ENCODE data around the gene EXOC5. TPM values are rescaled to one million over a fixed set of nuclear protein-coding genes. Genes with fewer than 3 reads are reported as not detected.
A peak's percentile ranks its signal among the peaks of the same experiment; 100 is the strongest.
"Not testable (repeated sequence)": the region's sequence is repeated elsewhere in the genome, so short reads cannot be mapped to it uniquely, and the experiment has no call there.

The EXOC5 gene
- total RNA-seq, 6 experiments from 2014 or later, result 20.7 to 34.5 (median 24.6) TPM

- DNase-seq, result no peak
These were observed 6.6 kb downstream of the EXOC5 start for GRCh38 chr14:57262117-57262516.

GRCh38 chr14:57261604-57262003 lies 7.1 kb downstream of the EXOC5 start:
- TF ChIP-seq POLR2A (IDR thresholded peaks at IDR 0.05), result no peak
- no peak for TF ChIP-seq CTCF (IDR thresholded peaks at IDR 0.05)
- DNase-seq (peak; percentile 30 to 81 (median 69)), ATAC-seq (peak; percentile 93 to 99 (median 96))
- Histone ChIP-seq H3K36me3 (no peaks in the 10 kb centered on the region), H3K4me1 (peaks cover 0 to 16% (median 7%) of the 10 kb centered on the region in 4 donors), H3K27ac (no peak overlapping the region), H3K27me3 (no peaks in the 10 kb centered on the region), H3K4me3 (no peak overlapping the region), H3K9me3 (no peaks in the 10 kb centered on the region)
- intact Hi-C loops (cut with DNase I), result no loop called here

More at GRCh38 chr14:57262117-57262516, 6.6 kb downstream of the EXOC5 start:
- H3K27ac ChIP-seq, result no peak overlapping the region
- H3K9me3 ChIP-seq, result no peaks in the 10 kb centered on the region
- TF ChIP-seq POLR2A (IDR thresholded peaks at IDR 0.05), result no peak
- no peak for TF ChIP-seq CTCF (IDR thresholded peaks at IDR 0.05)
- ATAC-seq, result no peak
- intact Hi-C loops (cut with DNase I), result no loop called here
- no peaks in the 10 kb centered on the region for H3K36me3 ChIP-seq
- H3K4me1 ChIP-seq, result peaks cover 0 to 19% (median 9%) of the 10 kb centered on the region in 4 donors
- H3K27me3 ChIP-seq, result no peaks in the 10 kb centered on the region
- H3K4me3 ChIP-seq, result no peak overlapping the region

- 82% methylated on average over 1 of the region's 1 CpG for WGBS (ENCODE audit: insufficient coverage, low coverage, low lambda C conversion rate, missing lambda C conversion rate)
- peaks cover 0 to 16% (median 7%) of the 10 kb centered on the region in 4 donors for H3K4me1 ChIP-seq
- H3K27me3 ChIP-seq, result no peaks in the 10 kb centered on the region
- DNase-seq (no peak), ATAC-seq (no peak)
- no peak overlapping the region for H3K4me3 ChIP-seq
- H3K36me3 ChIP-seq, result no peaks in the 10 kb centered on the region
- H3K9me3 ChIP-seq, result no peaks in the 10 kb centered on the region
- intact Hi-C loops (cut with DNase I), result no loop called here
- TF ChIP-seq POLR2A (IDR thresholded peaks at IDR 0.05) (no peak), CTCF (IDR thresholded peaks at IDR 0.05) (no peak)
- H3K27ac ChIP-seq, result no peak overlapping the region
These were observed 9.0 kb downstream of the EXOC5 start for GRCh38 chr14:57259672-57260071.

DNA sequence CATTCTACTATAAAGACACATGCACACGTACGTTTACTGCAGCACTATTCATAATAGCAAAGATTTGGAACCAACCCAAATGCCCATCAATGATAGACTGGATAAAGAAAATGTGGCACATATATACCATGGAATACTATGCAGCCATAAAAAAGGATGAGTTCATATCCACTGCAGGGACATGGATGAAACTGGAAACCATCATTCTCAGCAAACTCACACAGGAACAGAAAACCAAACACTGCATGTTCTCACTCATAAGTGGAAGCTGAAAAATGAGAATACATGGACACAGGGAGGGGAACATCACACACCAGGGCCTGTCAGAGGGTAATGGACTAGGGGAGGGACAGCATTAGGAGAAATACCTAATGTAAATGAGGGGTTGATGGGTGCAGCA lies 10.5 kb downstream of the EXOC5 start:
- DNase-seq; intact Hi-C loops (cut with DNase I); ATAC-seq; H3K9me3 ChIP-seq; H3K36me3 ChIP-seq; H3K4me3 ChIP-seq; H3K27ac ChIP-seq; H3K27me3 ChIP-seq: not testable (repeated sequence)
- 78% methylated on average over 2 of the region's 2 CpGs for WGBS (ENCODE audit: insufficient coverage, low coverage, low lambda C conversion rate, missing lambda C conversion rate)
- peaks cover 0 to 16% (median 7%) of the 10 kb centered on the region in 4 donors for H3K4me1 ChIP-seq

DNA sequence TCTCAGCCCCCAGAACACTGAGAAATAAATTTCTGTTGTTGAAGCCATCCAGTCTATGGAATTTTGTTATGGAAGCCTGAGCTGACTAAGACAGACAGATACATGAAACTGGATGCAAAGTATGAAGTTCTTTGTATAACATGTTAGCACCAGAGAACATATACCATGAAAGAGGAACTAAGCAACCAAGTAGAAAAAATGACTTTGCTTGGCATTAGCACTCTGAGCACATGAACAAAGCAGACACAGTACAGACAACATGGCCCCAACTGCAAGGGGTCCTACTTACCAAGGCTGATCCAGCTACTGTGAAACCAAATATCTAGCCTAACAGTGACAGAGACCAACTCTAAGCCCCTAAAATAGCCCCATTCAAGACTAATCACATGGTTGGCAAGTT lies 13.8 kb downstream of the EXOC5 start:
- intact Hi-C loops (cut with DNase I), result no loop called here
- Histone ChIP-seq H3K27me3 (no peaks in the 10 kb centered on the region), H3K27ac (no peak overlapping the region), H3K4me1 (no peaks in the 10 kb centered on the region), H3K36me3 (no peaks in the 10 kb centered on the region), H3K9me3 (no peaks in the 10 kb centered on the region), H3K4me3 (no peak overlapping the region)
- DNase-seq, result no peak
- no peak for ATAC-seq
- TF ChIP-seq POLR2A (IDR thresholded peaks at IDR 0.05), result no peak
- TF ChIP-seq CTCF (IDR thresholded peaks at IDR 0.05), result no peak
